HG03558 (cell line): ENCODE data around the gene AGXT.

Experiments
- ATAC-seq: cut with Tn5 transposase; IDR thresholded peaks from one replicate; pipeline ENCODE4 v1.9.1; 2021; ENCODE audit warnings: moderate number of reproducible peaks; ENCODE audit not compliant: unreplicated experiment; ENCODE audit errors: extremely low read depth

Gene AGXT

GRCh38 chr2:240912878-240913809 is 44.5 kb downstream of the AGXT start:
- no peak for ATAC-seq

DNA sequence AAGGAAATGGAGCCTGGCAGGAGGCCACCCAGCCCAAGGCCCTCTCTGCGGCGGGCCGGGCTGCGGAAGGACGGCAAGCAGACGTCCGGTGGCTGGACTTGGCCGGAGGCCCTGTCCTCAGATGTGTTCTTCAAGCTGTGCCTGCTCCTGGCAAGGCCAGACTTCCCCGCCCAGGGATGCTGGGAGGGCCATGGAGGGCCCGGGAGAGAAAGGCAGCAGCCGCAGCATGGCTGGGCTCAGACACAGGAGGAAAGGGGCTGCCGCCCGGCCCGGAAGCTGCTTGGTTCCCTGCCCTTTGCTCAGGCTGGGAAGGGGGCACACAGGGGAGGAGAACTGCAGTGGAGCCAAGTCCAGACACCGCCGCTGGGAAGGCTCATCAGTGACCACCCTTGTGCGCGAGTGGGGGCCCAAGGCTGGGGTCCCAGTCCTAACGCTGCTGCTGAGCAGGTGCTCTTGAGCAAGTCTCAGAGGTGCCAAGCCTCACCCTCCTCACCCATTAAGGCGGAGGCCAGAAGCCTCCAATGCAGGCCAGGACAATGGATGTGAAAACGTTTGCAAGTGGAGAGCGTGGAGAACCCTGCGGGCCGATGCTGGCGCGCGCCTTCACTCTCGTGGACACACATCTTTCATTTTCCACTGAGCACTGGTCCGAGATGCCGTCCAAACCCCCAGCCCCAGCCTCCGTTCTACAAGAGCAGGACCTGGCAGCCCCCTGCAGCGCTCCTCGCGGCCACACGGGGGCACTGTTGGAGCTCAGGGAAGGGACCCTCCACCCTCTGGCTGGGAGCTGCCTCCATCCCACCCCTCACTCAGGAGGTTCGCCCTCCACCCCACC is 45.4 kb downstream of the AGXT start:
- no peak for ATAC-seq

DNA sequence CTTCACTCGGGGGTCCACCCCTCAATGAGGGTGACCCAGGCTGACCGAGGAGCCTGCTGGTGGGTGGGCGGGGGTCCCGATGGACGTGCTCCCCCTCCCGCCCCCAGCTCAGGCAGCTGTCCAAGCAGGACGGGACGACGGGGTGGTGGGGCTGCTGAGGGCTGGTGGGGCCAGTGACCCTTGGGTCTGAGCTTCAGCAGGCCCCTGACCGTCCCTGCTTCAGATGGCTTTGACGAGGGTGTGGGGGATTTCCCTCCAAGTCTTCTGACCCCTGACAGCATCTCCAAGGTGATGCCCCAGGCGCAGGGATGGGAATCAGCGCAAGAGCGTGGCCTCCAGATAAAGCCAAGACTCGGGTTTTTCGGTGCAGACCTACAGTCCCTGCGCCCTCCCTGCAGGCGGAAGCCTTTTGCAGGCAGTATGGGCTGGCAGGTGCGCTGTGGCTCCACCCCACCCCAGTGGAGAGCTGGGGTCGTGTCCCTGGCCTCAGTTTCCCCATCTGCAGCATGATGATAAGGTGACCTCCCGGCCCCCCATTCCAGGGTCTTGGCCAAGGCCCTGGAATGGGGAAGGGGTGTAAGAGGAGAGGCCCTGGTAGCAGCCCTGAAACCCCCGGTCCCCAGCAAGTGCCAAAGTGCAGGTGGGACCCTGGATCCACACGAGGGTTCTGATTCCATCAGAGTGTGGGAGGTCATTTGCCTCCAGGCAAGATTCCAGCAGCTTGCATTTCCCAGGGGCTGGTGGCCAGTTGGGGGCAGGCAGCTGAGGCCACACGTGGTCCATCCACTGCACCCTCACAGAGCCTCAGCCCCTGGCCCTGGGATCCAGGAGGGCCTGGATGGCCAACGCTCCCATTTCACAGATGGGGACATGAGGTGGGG is 46.3 kb downstream of the AGXT start:
- no peak for ATAC-seq

DNA sequence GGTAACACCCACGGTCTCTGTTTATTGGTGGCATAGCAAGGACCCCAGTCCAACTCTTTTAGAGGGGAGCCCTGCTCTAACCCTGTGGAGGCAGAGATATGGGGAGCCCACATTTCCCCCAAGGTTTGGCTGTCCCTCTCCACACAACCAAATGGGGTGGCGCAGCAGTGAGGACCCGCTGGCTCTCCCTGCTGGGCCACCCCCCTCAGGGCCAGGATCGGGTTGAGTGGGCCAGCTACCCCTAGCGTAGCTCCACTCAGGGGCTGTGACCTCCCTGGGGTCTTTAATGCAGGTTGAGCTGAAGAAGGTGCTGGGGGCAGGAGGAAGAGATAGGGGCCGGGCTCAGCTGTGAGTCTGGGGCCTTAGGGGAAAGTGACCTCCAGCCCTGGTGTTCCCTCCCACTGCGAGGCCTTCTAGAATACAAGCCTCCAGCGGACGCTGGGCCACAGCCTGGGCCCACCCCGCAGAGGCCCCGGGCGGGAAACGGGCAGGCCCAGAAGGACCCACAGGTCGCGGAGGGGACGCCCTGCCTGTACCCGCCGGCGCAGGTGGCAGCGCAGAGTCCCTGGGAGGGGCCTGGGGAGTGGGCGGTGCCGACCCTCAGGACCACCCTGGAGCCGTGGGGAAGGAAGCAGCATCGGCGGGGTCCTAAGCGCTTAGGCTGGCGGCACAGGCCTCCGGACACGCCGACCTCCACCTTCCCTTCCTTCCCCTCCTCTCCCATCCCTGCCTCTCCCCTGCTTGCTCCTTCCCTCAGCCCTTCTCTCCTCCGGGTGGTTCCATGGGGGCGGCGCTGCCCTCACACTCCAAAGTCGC is 47.1 kb downstream of the AGXT start:
- no peak for ATAC-seq

- ATAC-seq, result no peak
Measured at GRCh38 chr2:240916571-240917008, 48.0 kb downstream of the AGXT start.

DNA sequence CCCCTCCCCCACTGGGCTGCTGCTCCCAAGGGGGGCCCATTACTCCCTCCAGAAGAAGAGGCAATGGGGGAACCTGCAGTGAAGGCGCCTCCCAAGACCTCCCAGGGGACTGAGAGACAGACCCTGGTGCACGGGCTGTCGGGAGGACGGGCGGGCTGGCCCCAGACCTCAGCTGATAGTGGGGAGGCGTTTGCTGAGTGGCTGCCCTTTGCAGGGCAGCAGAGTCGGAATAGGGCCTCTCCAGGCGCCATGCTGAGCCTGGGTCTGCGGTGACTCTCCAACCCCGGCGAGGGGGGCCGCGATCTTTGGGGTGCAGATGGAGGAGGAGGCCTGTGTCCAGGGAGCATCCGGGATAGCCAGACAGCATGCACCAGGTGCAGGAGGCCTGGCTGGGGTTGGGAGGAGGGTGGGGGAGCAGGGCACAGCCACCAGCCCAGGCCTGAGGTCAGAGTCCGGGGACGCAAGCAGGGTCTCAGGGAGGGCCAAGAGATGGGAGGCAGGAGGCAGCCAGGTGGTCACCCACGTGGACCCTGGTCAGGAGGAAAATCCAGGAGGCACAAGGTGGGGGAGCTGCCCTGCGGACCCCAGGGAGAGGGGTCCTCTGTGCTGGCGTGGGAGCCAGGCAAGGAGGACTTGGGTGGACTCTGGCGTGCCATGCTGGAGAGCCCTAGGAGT is 48.5 kb downstream of the AGXT start:
- ATAC-seq, result no peak

GRCh38 chr2:240917684-240918257 is 49.1 kb downstream of the AGXT start:
- ATAC-seq, result no peak

GRCh38 chr2:240918258-240919091 is 49.9 kb downstream of the AGXT start:
- ATAC-seq, result no peak

GRCh38 chr2:240919161-240919781 is 50.6 kb downstream of the AGXT start:
- ATAC-seq, result no peak

DNA sequence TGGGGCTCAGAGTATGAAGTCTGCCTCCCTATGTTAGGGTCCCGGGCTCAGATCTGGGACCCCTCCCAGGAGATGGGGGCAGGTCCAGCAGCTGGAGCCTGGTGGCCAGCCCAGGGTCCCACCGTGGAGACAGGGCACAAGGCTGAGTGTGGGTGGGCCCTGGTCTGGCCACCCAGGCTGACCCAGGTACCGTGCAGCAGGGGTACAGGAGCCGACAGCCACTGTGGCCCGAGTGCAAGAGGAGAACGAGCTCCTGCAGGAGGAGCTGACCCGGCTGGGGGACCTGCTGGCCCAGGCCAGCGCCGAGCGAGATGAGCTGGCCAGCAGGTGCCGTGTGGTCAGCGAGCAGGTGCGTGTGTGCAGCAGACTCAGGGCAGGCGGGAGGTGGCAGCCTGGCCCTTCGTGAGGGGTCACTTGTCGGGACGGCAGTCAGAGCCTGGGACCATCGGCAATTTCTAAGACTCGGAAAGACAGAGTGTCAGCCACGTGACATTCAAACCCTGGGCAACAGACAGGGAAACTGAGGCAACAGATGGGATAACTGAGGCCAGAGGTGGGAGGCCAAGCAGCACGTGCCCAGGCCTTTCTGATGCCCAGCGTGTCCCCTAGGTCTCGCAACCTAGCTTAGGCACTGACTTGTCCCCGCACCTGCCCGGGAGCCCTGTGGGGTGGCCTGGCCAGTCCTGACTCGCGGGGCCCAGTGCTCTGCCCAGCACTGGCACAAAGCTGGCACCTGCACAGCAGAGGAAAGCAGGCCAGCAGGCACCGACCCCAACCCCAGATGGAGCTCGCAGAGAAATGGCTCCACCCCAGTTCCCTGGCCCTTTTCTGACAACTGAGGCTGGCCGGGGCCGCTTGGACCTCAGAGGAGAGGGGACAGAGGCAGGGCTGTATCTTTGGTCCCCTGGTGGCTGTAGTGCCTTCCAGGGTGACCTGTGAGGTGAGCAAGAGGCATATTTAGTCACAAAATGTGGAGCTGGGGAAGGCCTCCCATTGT is 51.5 kb downstream of the AGXT start:
- no peak for ATAC-seq

DNA sequence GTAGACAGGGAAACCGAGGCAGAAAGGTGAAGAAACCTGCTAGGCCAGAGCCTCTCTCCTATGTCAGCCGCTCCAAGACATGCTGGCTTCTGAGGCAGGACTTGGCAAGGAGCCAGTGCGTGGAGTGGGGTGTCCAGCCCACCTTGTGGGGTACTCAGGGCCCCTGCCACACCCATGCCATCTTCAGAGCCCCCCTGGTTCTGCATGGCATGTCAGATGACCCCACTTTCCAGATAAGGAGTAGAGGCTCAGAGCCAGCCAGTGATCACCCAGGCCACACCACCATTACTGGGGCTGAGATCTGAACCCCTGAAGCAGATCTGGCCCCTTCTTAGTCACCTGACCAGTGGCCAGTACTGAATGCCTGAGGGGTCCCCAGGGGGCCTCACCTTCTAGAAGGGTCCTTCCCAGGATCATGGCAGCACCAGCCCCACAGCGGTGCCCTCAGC is 52.2 kb downstream of the AGXT start:
- ATAC-seq, result no peak

DNA sequence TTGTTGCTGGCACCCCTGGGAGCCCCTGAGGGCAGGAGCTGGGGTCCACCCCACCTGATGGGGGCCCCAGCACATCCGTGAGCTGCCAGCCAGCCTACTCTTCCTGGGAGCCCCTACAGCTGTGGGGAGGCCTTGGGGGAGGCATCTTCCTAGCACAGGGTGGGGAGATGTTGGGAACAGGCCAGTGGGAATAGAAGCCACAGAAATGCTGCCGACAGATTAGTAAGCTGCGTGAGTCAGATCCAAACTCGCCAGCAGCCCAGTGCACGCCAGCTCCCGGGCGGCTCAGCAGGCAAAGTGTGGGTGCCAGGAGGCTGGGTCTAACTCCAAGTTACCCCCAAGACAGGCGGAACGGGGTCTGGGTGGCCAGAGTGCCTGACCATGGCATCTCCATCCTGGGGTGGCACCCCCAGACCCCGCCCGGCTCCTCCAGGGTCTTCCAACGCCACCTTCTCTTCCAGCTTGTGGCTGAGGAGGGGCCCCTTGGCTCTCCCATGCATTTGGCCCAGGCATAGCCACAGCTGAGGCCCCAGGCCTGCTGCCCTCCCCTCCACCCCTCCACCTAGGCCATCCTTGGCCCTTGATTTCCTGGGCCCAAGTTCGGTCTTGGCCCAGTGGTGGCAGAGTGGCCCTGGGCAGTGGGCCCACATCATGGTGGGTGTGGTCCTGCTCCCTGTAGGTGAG is 52.8 kb downstream of the AGXT start:
- no peak for ATAC-seq

GRCh38 chr2:240921995-240922244 is 53.3 kb downstream of the AGXT start:
- ATAC-seq, result no peak

DNA sequence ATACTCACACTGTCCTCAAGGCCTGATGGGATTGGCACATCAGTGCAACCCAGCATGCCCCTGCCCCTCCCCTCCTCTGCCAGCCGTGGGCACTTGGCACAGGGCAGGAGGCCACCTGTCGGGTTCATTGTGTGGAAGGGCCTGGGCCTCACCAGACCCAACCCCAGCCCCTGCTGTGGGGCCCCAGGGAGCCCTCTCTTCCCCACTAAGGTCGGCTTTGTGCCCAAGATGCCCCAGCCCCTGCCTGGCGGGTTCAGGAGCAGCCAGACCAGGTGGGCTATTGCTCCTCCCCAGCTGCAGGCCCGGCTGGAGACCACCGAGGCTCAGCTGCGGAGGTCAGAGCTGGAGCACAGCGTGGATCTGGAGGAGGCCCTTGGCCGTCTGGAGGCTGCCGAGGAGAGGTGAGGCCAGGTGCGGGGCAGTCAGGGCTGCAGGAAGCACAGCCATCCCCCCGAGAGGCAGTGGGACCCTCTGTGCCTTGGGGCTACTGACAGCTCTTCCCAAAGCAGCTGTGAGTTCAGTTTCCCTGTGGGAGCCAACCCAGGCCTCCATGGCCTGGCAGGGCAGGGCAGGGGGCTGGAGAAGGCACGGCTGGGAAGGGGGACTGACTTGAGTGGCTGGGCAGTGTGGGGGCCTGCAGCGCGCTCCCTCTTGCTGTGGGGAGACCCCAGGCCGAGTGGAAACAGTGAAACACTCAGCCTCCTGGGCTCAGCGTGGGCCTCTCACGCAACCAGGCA is 53.8 kb downstream of the AGXT start:
- ATAC-seq, result no peak

GRCh38 chr2:240922982-240923537 is 54.4 kb downstream of the AGXT start:
- ATAC-seq, result no peak
